HG03196 (cell line): ENCODE results near the gene CPA4.
"Not testable (repeated sequence)": the region's sequence is repeated elsewhere in the genome, so short reads cannot be mapped to it uniquely, and the experiment has no call there.

Experiments used
- ATAC-seq: cut with Tn5 transposase; IDR thresholded peaks from one replicate; pipeline ENCODE4 v1.9.1; 2021; ENCODE audit not compliant: unreplicated experiment

Gene CPA4

DNA sequence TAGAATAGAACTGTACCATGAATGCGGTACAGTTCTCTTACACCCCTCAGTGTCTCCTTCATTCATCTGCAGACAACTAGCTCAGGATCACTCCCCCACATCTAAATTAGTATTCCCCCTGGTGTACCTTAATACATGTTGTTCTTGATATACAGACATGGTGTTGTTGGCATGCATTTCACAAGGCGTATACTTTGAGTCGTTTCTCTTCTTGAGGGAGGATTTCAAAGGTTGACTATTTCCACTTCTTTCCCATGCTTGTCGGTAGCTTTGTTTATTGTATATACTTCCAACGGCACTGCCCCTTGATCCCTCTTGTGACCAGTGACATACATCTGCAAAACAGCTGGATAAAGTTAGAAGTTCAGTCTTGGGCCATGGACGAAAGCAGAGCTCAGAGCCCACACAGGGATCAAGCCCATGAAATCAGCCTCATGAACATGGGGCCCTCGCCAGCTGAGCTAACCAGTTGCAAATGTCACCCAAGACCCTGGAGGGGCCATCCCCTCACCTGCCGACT, 8.6 kb downstream of the CPA4 start:
- ATAC-seq: no peak

DNA sequence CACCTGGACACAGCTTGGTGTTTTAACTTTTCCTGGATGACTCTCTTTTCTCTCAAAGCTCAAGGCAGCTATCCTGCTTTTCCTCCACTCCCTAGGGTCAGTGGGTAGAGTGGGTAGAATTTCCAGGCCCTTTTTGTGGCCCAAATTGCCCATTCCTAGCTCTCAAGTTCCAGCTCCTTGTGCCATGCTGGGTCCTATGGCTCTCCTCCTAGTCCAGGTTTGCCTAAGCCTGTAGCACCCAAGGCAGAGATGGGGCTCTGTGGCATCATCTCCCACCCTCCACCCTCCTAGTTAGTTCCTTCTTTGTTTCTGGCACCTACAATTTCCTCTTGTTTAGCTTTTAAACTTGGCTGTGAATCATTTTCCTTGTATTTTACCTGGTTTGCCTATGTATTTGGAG, 9.7 kb downstream of the CPA4 start:
- no peak for ATAC-seq

DNA sequence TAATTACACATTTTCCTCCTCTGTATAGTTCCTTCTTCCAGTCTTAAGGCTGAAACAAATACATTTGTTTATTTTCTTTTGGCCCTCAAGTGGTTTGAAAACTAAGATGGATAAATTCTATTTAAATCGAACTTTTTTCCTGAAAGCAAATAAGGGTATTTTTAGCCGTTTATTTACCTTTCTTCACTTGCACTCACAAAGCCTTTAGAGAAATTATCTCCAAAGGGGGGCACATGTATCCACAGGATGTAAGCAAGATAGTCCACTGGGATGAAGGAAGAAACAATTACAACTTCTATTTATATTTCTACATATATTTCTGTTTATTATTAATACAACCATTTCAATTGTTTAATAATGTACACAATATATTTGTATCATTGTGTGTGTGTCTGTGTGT, 10.2 kb downstream of the CPA4 start:
- ATAC-seq: no peak

DNA sequence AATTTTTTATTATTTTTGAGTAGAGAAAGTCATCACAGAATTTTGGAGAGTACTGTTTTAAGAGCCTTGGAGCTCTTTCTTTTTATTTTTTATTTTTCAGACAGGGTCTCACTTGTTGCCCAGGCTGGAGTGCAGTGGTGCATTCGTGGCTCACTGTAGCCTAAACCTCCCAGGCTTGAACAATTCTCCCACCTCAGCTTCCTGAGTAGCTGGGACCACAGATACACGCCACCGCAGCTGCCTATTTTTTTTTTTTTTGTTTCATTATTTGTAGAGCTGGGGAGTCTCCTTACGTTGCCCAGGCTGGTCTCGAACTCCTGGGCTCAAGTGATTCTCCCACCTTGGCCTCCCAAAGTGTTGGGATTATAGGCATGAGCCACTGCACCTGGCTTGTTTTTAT, 10.6 kb downstream of the CPA4 start:
- no peak for ATAC-seq

DNA sequence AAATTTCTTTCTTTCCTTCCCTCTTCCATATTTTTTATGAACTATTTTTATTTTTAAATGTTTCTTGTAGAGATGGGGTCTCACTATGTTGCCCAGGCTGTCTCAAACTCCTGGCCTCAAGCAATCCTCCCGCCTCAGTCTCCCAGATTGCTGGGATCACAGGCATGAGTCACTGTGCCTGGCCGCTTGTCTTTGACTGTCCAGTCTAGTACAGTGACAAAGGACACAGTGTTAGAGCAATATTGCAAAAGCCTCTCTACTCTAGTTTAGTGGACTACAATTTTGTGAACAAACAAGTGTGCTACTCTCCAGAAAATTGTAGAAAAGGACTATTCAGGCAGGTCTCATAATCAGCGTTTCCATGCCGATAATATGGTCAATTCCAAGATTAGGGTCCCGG, 11.0 kb downstream of the CPA4 start:
- ATAC-seq: no peak

DNA sequence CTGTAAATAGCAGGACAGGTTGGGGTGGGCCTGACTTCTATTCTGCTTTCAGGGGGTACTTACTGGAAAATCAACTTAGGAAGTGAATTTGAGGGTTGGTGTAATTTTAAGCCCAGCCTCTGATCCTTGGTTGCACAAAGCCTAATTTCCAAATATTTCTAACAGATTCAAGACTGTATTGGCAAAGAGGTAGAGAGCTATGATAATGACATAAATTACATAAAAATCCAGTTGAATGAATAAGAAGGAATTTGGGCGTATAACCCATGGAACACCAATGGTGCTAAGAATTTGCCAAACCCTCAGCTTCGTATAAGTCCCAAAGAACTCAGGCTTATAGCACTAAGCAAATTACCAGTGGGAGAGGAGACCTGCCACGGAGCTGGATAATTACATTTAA, 11.9 kb downstream of the CPA4 start:
- ATAC-seq: no peak

DNA sequence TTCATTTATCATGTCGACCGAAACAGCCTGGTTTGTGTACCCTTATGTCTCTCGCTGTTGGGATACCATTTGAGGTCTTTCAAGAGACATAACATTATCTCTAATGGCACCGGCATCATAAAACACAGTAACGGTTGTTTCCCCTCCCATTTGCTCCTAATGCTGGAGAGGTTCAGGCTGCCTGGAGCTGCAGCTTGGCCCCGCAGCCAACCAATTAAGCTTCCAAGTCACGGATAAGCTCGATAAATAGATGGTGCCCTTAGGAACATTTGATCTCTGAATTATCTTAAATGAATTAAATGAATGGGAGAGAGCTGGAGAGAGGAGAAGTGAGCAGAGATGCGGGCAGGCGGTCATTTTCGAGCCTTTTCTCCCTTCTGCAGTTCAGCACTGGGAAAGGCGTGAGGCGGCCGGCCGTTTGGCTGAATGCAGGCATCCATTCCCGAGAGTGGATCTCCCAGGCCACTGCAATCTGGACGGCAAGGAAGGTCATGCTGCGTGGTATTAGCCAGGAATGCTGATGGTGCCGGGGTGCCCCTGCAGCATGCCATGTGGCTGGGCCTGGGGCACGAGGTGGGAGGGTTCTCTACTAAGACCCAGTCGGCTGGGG, 12.6 kb downstream of the CPA4 start:
- no peak for ATAC-seq

DNA sequence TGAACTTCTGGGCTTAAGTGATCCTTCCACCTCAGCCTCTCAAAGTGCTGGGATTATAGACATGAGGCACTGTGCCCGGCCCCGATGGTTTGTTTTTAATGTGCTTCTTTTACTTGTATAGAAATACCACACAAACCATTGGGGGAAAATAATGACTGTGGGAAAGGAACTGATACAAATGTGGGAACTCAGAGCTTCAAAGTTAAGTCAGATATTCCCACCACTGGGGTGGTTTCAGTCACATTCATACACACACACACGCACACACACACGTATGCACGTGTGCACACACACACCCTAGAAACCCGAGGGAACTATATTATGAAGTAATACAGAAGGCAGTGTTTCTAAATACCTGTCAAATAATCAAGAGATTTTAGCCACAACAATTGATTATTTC, 17.0 kb downstream of the CPA4 start:
- no peak for ATAC-seq

DNA sequence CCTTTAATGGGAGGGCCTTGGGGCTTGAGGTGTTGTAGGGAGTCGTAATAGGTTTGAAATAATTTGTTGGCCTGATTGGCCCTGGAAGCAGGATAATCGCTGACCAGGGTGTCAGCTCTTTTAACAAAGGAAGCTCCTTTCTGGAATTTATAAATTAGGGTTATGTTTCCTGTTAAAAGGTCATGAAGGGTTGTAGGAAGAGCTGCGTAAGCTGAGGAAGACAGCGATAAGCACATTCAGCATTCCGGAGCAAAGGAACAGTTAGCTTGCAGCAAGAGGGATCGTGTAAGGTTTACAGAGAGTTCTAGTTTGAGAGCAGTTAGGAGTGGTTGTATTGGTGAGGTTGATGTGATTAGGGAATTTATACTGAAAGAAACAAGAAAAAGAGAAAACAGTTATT, 21.3 kb downstream of the CPA4 start:
- no peak for ATAC-seq

DNA sequence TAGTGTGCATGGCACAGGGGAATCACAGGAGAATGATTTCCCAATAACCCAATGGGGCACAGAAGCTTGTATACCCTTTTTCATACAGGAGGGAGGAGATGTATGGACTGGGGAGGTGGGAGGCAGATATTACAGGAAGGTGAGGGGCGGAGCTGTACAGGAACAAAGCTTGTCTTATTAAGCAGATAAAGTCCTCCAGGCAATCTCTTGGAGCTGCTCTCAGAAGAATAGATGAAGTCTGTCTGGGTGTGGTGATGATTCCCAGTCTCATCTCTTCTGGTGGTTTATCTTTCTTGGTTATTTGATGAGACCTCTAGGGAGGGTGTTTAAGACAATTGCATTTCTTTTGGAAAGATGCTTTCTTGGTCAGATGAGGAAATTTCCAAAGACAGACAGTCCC, 26.6 kb downstream of the CPA4 start:
- no peak for ATAC-seq

DNA sequence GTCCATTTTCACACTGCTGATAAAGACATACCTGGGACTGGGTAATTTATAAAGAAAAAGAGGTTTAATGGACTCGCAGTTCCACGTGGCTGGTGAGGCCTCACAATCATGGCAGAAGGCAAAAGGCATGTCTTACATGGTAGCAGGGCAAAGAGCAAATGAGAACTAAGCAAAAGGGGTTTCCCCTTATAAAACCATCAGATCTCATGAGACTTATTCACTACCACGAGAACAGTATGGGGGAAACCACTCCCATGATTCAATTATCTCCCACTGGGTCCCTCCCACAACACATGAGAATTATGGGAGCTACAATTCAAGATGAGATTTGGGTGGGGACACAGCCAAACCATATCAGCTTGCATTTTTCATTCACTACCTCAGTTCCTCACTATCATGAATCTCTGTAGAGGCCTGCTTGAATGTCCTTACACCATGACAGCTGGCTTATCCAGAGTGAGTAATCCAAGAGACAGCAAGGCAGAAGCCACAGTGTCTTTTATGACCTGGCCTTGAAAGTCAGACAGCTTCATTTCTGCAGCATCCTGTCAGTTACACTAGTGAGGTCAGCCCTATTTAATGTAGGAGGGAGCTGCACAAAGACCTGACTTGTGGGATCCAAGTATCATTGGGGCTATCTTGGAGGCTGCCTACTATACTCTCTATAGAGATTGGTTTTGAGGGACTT, 28.7 kb downstream of the CPA4 start:
- ATAC-seq: not testable (repeated sequence)

DNA sequence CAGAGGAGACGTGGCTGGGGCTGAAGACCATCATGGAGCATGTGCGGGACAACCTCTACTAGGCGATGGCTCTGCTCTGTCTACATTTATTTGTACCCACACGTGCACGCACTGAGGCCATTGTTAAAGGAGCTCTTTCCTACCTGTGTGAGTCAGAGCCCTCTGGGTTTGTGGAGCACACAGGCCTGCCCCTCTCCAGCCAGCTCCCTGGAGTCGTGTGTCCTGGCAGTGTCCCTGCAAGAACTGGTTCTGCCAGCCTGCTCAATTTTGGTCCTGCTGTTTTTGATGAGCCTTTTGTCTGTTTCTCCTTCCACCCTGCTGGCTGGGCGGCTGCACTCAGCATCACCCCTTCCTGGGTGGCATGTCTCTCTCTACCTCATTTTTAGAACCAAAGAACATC, 29.7 kb downstream of the CPA4 start:
- no peak for ATAC-seq

DNA sequence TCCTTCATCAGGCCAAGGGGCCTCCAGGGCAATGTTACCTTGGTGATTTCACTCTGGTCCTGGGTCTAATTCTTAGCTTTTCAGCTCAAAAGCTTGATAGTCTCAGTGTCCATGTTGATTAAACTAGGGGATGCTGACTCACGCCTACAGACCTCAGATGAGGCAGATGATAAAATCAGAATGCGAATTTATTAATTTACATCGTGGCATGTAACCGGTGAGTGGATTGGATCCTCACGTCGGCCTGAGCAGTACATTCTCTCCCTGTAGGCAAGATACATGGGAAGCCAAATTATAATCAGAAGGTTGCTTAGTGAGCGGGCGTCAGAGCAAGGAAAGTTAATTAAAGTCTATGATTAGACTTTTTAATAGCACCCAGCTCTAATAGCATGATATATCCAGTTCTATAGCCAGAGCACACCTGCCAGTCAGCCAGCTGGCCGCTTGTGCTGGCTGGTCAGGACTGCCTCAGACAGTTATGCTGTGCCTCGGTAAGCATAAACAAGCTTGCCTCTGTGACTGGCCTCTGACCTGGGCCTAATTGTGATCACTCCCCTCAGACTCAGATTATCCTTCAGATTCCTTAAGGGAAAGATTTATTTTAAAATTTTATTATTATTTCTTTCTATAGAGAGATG, 31.5 kb downstream of the CPA4 start:
- ATAC-seq: no peak

DNA sequence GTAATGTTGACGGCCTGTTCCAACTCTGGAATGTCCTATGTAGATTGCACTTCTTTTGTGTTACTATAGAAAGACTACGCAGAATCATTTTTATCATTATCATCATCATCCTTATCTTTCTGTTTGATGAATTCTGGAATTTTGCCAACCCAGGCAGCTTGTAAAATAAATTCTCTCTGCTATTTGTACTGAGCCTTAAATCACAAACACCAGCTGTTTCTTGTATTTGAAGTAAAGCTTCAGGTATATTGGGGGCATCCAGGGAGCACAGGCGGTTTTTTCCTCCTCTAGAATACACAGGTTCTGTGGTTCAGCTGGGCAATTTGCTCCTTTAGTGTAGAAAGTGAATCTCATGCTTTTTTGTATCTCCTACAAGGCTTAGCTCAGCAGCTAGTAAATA, 36.7 kb downstream of the CPA4 start:
- no peak for ATAC-seq

DNA sequence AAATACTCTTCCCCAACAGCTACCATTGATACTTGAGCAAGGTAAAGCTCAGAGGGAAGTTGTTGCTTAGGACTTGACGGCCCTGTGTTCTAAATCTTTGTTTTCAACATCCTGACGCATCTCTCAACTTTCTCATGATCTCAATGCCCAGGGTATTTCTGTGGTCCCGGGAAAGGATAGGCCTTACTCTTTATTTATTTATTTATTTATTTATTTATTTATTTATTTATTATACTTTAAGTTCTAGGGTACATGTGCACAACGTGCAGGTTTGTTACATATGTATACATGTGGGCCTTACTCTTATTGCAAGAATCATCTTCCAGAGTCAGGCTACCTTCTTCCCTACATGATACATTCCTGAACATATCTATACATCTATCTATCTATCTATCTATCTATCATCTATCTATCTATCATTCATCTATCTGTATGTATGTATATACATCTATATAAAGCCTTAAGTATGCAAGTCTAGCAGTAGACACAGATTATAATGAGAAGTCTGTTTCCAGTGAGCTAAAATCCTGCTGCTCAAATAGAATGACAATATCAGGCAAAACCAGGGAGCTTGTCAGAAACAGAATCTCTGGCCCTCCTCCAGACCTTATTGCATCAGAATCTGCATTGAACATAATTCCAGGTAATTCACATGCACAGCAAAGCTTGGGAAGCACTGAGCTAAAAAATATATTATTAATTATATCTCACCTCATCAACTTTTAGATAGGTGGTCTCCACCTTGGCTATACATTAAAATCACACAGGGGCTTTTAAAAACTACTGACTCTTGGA, 39.5 kb downstream of the CPA4 start:
- no peak for ATAC-seq

DNA sequence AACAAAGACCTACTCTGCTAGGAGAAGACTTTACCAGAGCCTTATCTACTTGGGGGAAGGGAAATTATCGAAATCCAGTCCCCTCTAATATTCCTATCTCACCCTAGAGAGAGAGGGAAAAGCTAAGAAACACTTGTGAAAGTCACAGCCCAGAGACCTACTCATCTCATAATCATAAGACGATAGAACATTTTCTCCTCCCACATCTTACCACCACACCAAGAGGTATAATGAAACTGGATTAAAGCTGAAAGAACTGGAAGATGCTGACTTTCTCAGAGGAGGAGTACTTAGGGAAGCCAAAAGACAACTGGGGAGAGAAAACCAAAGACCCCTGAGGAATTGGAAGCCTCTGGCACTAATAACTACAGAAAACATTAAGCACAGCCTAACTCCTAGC, 40.9 kb downstream of the CPA4 start:
- no peak for ATAC-seq

DNA sequence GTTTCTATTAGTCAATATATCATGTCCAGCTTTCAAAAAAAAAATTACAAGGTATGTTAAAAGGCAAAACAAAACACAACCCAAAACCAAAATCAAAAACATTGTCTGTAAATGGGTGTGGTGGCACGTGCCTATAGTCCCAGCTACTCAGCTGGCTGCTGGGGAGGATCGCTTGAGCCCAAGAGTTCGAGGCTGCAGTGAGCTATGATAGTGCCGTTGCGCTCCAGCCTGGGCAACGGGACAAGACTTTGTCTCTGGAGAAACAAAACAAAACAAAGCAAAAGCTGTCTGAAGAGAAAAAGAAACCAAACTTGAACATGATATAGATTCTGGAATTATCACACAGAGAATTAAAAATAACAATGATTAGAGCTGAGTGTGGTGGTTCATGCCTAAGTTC, 41.3 kb downstream of the CPA4 start:
- no peak for ATAC-seq

DNA sequence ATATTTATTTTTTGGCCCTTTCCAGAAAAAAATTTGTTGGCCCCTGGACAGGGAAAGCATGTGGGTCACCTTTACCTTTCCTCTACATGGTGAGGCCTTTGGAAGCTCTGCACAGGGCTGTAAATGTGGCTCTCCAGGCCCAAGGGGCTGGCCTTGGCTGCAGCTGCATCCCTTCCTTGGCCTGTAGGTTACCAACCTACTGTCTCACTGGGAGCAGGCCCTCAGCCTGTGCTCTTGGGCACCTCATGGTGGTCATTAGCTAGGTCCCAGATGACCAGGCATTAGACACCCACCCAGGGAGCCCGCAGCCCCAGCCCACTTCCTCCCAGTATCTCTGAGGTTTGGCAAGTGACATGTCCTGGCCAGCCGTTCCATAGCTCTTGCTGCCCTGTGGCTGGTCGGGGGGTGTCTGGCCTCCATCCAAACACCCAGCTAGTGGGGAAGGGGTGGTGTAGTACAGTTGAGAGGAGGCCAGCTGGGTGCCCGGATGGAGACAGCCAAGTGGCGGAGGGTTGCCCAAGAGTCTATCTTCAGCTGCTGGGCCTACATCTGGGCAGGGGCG, 44.5 kb downstream of the CPA4 start:
- no peak for ATAC-seq

DNA sequence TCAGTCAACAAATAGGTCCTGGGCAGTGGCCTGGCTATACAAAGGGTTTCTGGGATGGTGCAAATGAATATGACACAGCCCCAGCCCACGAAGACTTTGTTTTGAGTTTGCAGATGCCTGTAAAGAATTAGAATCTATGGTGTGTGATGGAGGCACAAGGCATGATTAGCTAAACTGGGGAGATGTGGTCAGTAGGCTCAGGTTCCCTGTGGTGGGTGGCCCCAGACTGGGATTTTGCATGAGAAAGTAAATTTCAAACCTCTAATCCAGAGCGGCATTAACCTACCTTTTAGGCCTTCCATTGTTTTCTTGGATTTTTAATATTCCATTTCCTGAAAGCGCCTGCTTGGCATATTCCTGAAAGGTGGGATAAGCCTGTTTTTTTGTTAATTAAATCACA, 45.3 kb downstream of the CPA4 start:
- ATAC-seq: no peak

DNA sequence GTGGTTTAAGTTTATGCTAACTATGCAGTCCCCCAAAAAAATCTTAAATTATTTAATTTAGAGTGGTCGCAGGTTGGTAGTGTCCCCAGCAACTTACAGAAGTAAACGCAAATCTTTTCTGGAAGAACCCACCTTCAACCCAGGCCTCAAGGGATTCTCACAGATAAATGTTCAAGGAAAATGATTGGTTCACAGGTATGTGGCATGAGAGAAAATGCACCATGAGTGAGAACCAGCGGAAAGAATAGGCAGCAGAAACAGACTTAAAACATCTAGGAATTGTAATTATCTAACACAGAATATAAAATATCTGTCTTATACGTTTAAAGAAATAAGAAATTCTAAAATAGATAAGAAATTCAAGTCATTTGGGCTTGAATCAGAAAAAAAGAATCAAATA, 48.9 kb downstream of the CPA4 start:
- ATAC-seq: no peak

DNA sequence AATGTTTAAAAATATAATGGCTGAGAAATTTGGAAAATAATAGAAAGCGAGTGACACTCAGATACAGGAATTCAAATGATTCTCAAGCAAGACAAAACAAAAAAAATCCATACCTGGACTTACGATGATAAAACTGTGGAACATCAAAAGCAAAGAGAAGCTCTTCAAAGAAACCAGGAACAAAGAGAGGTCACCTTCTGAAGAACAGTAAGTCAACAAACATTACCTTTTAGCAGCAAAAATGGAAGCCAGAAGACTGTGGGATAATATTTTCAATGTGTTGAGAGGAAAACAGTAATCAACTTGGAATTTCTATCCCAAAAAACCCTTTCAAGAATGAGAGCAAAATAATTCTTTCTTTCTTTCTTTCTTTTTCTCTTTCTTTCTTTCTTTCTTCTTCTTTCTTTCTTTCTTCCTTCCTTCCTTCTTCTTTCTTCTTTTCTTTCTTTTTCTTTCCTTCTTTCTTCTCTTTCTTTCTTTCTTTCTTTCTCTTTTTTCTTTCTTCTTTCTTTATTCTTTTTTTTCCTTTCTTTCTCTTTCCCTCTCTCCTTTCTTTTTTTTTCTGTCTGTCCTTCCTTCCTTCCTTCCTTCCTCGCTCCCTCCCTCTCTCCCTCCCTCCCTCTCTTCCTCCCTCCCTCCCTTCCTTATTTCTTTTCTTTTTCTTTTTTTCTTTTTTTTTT, 49.9 kb downstream of the CPA4 start:
- ATAC-seq: no peak
